ENCODE results near the gene LCN9. TPM values are rescaled to one million over a fixed set of nuclear protein-coding genes. Genes with fewer than 3 reads are reported as not detected.
A peak's percentile ranks its signal among the peaks of the same experiment; 100 is the strongest.
"Not testable (repeated sequence)": the region's sequence is repeated elsewhere in the genome, so short reads cannot be mapped to it uniquely, and the experiment has no call there.

LCN9 gene, protein sequence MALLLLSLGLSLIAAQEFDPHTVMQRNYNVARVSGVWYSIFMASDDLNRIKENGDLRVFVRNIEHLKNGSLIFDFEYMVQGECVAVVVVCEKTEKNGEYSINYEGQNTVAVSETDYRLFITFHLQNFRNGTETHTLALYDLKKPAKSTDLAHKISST
- total RNA-seq (2014; rRNA removed; shearing (Covaris generic)) = not detected in 2 replicates

- peak; percentile 38 for DNase-seq (ENCODE audit: low read depth)
Measured at GRCh38 chr9:135662758-135663450, at the start of gene LCN9. TSS of gene LCN9 (plus strand) at chr9:135663309. CDS start at chr9:135663322, 13 bp downstream.

GRCh38 chr9:135613946-135614805, 48.9 kb upstream of the LCN9 start:
- no peak for DNase-seq (ENCODE audit: low read depth)

DNA sequence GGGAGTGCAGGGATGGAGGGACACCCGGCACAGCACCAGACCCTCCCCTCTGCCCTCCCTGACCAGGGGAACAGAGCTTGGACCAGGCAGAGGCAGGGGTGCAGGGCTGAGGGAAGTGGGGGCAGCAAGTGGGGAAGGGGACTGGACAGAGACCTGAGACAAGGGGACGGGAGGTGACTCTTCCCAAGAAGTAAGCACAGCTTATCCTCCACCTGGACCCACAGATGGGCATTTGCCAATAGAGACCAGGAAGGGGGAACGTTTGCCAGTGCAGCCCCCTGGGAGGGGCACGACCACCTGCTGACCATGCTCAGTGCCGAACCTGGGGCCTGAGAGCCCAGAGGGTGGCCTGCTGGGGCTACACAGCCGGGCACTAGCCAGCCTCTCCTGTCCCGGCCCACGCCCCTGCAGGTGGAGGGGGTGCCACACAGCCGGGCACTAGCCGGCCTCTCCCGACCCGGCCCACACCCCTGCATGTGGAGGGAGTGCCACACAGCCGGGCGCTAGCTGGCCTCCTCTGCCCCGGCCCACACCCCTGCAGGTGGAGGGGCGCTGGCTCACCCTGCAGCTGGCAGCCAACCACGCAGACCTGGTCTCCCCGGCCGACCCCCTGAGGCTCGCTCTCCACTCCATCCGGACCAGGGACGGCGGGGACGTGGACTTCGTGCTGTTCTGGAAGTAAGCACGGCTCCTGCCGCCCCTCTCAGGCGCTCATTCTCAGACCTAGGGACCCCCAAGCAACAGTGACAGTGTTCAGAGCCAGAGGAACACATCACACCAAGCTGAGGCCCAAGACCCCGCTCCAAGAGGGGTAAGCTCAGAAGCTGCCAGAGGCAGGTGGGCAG, 48.1 kb upstream of the LCN9 start:
- DNase-seq (ENCODE audit: low read depth) = no peak

DNA sequence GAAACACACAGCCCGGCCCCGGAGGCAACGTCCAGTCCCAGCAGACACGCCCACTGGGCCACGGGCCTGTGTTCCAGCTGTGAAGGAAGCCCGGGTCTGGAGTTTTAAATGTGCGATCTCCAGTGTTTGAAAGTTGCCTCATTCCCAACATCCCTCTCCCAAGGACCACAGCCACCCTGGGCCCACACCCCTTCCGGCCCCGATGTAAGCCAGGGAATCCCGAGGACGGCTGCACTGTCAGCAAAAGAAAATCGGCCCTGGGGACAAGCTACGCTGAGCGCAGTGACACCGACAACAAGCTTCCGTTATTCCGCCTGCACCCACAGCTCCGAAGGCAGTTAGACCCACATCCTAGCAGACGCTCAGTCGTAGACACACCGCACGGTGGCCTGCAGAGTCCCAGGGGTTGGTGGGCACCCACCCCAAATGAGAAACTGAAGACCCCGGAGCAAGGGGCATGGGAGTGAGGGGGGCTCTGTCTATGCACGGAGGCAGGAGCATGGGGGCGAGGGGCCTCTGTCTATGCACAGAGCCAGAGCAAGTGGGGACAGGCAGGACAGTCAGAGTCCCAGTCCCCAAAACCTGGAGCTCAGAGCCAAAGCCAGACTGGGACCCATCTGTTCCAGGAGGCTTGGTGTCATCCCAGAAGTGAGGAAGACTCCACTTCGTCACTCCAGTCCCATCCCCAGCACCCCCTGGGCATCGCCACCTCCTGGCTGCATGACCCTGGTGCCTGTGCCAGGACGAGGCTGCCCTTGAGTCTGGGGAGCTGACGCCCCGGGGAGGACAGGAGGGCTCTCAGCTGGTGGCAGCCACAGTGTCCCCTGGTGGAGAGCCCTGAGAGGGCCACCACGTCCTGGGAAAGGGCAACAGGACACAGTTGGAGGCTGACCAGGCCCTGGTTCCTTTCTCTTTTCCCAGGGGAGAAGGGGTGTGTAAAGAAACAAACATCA, 47.2 kb upstream of the LCN9 start:
- no peak for DNase-seq (ENCODE audit: low read depth)

GRCh38 chr9:135616619-135617537, 46.2 kb upstream of the LCN9 start:
- DNase-seq (ENCODE audit: low read depth) = no peak

GRCh38 chr9:135617538-135617900, 45.6 kb upstream of the LCN9 start:
- DNase-seq (ENCODE audit: low read depth) = no peak

- no peak for DNase-seq (ENCODE audit: low read depth)
Measured at GRCh38 chr9:135617991-135618411, 45.1 kb upstream of the LCN9 start.

DNA sequence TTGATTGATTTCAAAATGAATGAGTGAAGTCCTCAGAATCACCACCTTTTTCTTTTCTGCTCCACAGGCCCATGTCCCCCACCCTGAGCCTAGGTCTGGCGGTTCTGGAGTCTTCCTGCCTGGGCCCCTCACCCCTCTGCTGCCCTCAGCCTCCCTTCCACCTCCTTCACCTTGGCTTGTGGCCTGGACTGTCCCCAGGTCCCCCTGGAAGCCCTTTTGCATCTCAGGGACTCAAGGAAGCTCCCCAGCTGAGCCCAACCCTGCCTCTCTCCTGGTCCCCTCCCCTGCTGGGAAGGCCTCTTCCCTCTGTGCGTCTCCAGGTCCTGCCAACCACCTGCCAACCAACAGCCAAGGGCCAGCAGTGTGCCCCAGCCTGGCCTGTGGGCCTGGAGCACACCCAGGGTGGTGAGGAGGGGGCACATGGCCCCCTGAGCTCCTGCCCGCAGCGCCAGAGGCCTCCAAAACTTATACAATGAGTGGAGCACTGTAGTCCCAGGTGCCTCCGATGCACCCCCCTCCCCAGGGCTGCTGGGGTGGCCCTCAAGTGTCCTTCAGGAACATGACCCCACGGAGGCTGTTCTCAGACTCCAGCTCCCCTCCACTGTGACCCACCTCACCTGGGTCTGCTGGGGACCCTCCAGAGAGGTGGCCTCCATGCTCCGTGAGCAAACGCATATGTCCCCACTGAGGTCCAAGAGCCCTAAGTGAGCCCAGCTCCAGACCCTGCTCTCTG, 44.1 kb upstream of the LCN9 start:
- no peak for DNase-seq (ENCODE audit: low read depth)

DNA sequence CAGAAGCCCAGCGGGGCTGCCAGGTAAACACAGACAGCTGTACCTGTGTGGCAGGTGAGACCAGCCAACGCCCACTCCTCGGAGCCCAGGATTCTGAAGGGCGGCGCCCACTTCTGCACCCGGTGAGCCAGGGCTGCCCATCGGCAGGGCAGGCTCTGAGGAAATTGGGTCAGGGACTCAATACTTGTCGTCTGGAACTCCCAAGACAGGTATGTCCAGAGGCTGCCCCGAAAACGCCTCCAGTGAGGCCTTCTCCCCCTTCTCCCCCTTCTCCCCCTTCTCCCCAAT, 43.6 kb upstream of the LCN9 start:
- DNase-seq (ENCODE audit: low read depth) = no peak

DNA sequence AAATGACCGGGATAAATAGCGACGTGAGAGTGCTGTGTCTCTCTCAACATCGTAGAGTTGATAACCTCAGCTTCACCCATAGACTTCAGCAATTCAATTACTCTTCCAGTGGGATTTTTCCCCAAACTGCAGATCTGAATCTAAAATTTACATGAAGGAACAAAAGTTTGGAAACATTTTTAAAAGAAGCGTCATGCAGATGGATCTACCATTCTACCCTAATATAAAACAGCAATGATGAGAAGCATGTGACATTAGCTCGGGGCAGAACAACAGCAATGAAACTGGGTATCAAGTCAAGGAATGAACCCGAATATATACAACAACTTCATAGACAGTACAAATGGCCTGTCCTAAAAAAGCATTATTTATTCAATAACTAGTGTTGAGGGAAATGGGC, 42.6 kb upstream of the LCN9 start:
- DNase-seq (ENCODE audit: low read depth) = no peak

DNA sequence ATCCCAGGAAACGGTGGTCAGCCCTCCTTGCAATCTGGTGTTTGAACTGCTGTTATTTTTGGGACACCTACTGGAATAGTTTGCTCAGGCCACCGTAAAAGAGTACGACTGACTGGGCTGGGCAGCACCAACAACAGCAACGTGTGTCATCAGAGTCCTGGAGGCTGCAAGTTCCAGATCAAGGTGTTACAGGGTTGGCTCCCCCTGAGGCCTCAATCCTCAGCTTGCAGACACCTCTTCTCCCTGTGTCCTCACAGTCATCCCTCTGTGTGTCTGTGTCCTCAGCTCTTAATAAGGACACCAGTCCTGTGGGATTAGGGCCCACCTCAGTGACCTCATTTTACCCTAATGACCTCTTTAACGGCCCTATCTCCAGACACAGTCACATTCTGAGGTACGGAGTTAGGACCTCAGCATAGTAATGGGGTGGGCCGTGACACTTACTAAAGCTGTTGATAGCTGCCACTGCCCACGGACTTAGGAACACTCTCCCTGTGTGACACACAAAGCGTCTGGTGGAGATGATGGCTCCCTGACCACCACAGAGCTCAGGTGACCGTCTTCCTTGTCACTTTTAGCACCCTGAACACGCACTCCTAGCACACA, 40.6 kb upstream of the LCN9 start:
- DNase-seq (ENCODE audit: low read depth) = no peak

GRCh38 chr9:135624282-135624681, 38.8 kb upstream of the LCN9 start:
- no peak for DNase-seq (ENCODE audit: low read depth)

DNA sequence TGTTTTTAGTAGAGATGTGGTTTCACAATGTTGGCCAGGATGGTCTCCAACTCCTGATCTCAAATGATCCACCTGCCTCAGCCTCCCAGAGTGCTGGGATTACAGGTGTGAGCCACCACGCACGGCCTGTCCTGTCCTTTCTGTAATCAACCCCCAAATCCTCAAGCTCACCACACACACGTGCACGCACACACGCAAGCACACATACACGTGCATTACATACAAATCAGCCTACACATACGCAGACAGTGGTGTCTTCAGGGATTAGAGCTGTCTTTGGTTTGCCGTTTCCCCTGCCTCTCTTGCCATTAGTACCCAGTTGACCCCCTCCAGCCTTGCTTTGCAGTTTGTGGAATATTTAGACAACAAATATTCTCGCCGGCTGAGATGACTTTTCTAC, 30.3 kb upstream of the LCN9 start:
- no peak for DNase-seq (ENCODE audit: low read depth)

DNA sequence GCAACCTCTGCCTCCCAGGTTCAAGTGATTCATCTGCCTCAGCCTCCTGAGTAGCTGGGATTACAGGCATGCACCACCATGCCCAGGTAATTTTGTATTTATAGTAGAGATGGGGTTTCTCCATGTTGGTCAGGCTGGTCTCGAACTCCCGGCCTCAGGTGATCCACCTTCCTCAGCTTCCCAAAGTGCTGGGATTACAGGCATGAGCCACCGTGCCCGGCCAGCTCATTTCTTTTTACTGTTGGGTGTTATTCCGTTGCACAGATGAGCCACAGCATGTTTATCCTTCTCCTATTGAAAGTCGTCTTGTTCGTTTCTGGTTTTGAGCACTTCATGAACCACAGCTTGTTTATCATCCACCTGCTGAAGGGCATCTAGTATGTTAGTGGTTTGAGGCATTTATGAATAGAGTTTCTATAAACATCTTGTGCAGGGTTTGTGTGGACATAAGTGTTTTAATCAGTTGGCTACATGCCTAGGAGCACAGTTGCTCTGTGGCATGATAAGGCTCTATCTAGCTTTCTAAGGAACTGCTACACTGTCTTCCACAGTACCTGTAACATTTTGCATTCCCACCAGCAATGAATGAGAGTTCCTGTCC, 26.1 kb upstream of the LCN9 start:
- DNase-seq (ENCODE audit: low read depth) = not testable (repeated sequence)

- DNase-seq (ENCODE audit: low read depth) = no peak
Measured at GRCh38 chr9:135639196-135639595, 23.9 kb upstream of the LCN9 start, which contains the start of gene GLT6D1. TSS of gene GLT6D1 (minus strand) at chr9:135639540. CDS start at chr9:135639187, 353 bp downstream.

DNA sequence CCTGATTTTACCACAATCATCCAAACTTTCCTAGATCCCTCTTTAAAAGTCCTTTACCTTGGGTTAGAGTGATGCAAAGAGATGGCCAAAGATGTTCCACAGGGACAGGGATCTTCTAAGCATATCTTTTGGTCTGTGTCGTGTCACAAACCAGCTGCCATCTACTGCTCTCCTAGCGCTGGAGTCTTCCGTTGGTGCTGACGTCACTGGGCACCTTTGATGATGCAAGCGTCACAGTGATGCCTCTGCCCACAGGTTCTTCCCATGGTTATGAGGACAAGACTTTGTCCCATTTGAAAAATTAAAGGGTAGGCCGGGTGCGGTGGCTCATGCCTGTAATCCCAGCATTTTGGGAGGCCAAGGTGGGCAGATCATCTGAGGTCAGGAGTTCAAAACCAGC, 22.1 kb upstream of the LCN9 start:
- DNase-seq (ENCODE audit: low read depth) = no peak

DNA sequence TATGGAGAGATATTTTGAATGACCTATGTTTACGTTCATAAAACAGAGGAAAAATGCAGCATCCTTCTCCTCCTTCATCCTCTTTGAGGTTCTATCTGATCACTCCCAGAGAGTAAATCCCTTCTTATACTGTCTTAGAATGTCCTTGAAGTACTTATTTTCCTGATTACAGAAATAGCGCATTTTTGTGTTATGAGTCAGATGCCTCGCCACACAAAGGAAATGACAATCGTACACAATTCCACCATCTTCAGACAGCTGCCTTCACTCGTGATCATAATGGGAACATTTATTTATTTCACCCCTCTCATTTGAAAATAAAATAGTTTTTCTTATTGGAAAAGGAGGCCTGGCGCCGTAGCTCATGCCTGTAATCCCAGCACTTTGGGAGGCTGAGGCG, 21.4 kb upstream of the LCN9 start:
- DNase-seq (ENCODE audit: low read depth) = peak; percentile 12

GRCh38 chr9:135644631-135645218, 18.4 kb upstream of the LCN9 start:
- no peak for DNase-seq (ENCODE audit: low read depth)

Data from M059J (cell line).